ENCODE results near the gene CDH4. TPM values are rescaled to one million over a fixed set of nuclear protein-coding genes. Genes with fewer than 3 reads are reported as not detected.

Gene CDH4
- total RNA-seq, 1 donor from 2014 or later = 2.9 TPM

GRCh38 chr20:61295682-61296628 is 43.9 kb downstream of the CDH4 start:
- no peaks in the 10 kb centered on the region for H3K9me3 ChIP-seq (ENCODE audit: low read depth)
- no peaks in the 10 kb centered on the region for H3F3A ChIP-seq (ENCODE audit: low read depth)
- H3K9ac ChIP-seq = no peak overlapping the region
- H2AFZ ChIP-seq (replicated peaks) = no peak overlapping the region
- H3K27ac ChIP-seq = no peak overlapping the region
- H3K4me1 Mint-ChIP-seq = peaks cover 26% of the 10 kb centered on the region
- peaks cover 6% of the 10 kb centered on the region for H3K4me1 ChIP-seq
- H3K27me3 ChIP-seq = no peaks in the 10 kb centered on the region
- no peaks in the 10 kb centered on the region for H3K36me3 ChIP-seq
- no peaks in the 10 kb centered on the region for H3K79me2 ChIP-seq (ENCODE audit: low read depth)
- H3K4me3 ChIP-seq = no peak overlapping the region
- no peak overlapping the region for H3K4me3 Mint-ChIP-seq
- no peak for DNase-seq (ENCODE audit: low spot score)
- H4K20me1 ChIP-seq (ENCODE audit: low read depth) = no peaks in the 10 kb centered on the region
- peaks cover 9% of the 10 kb centered on the region for H3K36me3 Mint-ChIP-seq
- peak; percentile 32 for TF ChIP-seq CTCF (IDR thresholded peaks at IDR 0.05)
- TF ChIP-seq EZH2 (IDR thresholded peaks at IDR 0.05) = no peak
- H3K9me3 Mint-ChIP-seq = peaks cover 1% of the 10 kb centered on the region
- peaks cover 4% of the 10 kb centered on the region for H3K27me3 Mint-ChIP-seq (ENCODE audit: insufficient read depth, low read depth)
- H3K4me2 ChIP-seq = no peak overlapping the region
- no peak overlapping the region for H3K27ac Mint-ChIP-seq

DNA sequence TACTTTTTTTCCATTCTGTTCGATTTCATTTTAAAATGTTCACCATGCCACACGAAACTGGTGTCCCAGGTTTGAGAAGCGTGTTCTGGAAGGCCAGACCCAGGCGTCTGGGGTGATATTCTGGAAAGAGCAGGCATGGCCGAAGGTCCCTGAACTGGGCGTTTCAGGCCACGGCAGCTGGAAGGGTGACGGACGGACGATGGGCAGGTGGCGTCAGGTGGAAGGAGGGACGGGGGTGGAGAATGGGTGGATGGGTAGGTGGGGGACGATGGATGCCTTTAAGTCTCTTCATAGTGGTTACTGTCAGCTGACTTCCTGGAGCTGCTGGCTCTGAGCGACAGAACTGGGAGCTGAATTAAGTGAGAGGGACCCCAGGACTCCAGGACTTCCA is 44.6 kb downstream of the CDH4 start:
- Histone ChIP-seq H3F3A (ENCODE audit: low read depth) (no peaks in the 10 kb centered on the region), H3K27ac (no peak overlapping the region), H3K36me3 (no peaks in the 10 kb centered on the region), H4K20me1 (ENCODE audit: low read depth) (no peaks in the 10 kb centered on the region), H2AFZ (replicated peaks) (no peak overlapping the region), H3K9ac (no peak overlapping the region), H3K4me3 (no peak overlapping the region), H3K9me3 (ENCODE audit: low read depth) (no peaks in the 10 kb centered on the region), H3K4me2 (no peak overlapping the region), H3K27me3 (no peaks in the 10 kb centered on the region), H3K79me2 (ENCODE audit: low read depth) (no peaks in the 10 kb centered on the region), H3K4me1 (peaks cover 11% of the 10 kb centered on the region)
- Mint-ChIP-seq H3K27ac (no peak overlapping the region), H3K36me3 (peaks cover 7% of the 10 kb centered on the region), H3K4me1 (peaks cover 32% of the 10 kb centered on the region), H3K27me3 (ENCODE audit: insufficient read depth, low read depth) (peaks cover 4% of the 10 kb centered on the region), H3K9me3 (no peaks in the 10 kb centered on the region), H3K4me3 (no peak overlapping the region)
- TF ChIP-seq CTCF (IDR thresholded peaks at IDR 0.05) = no peak
- no peak for TF ChIP-seq EZH2 (IDR thresholded peaks at IDR 0.05)
- no peak for TF ChIP-seq EZH2phosphoT487 (IDR thresholded peaks at IDR 0.05)
- no peak for DNase-seq (ENCODE audit: low spot score)

GRCh38 chr20:61297491-61297890 is 45.4 kb downstream of the CDH4 start:
- TF ChIP-seq CTCF (IDR thresholded peaks at IDR 0.05) = no peak
- TF ChIP-seq EZH2 (IDR thresholded peaks at IDR 0.05) = no peak
- TF ChIP-seq EZH2phosphoT487 (IDR thresholded peaks at IDR 0.05) = no peak
- Histone ChIP-seq H3K27me3 (no peaks in the 10 kb centered on the region), H3K4me1 (peaks cover 11% of the 10 kb centered on the region), H3K9me3 (ENCODE audit: low read depth) (no peaks in the 10 kb centered on the region), H3K36me3 (no peaks in the 10 kb centered on the region), H3K27ac (no peak overlapping the region), H3K4me2 (no peak overlapping the region), H3K9ac (no peak overlapping the region), H3K79me2 (ENCODE audit: low read depth) (no peaks in the 10 kb centered on the region), H3F3A (ENCODE audit: low read depth) (no peaks in the 10 kb centered on the region), H2AFZ (replicated peaks) (no peak overlapping the region), H3K4me3 (no peak overlapping the region), H4K20me1 (ENCODE audit: low read depth) (no peaks in the 10 kb centered on the region)
- Mint-ChIP-seq H3K36me3 (peaks cover 7% of the 10 kb centered on the region), H3K4me1 (peaks cover 41% of the 10 kb centered on the region), H3K9me3 (no peaks in the 10 kb centered on the region), H3K27ac (peak overlapping the region; percentile 72), H3K4me3 (no peak overlapping the region), H3K27me3 (ENCODE audit: insufficient read depth, low read depth) (peaks cover 6% of the 10 kb centered on the region)
- DNase-seq (ENCODE audit: low spot score) = no peak

Data from neural progenitor cell (in vitro differentiated cells).